K562 (cell line): Measurements from ENCODE around the gene C1orf105. TPM values are rescaled to one million over a fixed set of nuclear protein-coding genes. Genes with fewer than 3 reads are reported as not detected.

Source experiments
- BDP1 ChIP-seq: IDR thresholded peaks from 3 replicates; pipeline ENCODE4 v1.6.1; 2011; ENCODE audit not compliant: insufficient read length, insufficient read depth
- DACH1 ChIP-seq: fragments of 450-650 bp; IDR thresholded peaks from 2 replicates; pipeline ENCODE4 v1.6.1; 2018; ENCODE audit not compliant: partially characterized antibody
- EGR1 ChIP-seq: fragments of 450-650 bp; conservative IDR thresholded peaks from 2 replicates; pipeline ENCODE4 v1.6.1; 2017; ENCODE audit warnings: mild to moderate bottlenecking
- GATA2 ChIP-seq: sonication (generic); formaldehyde crosslinking; IDR thresholded peaks from 2 replicates; pipeline ENCODE4 v1.4.0; 2020; ENCODE audit warnings: mild to moderate bottlenecking, missing genetic modification reagents
- HDAC6 ChIP-seq: IDR thresholded peaks from 2 replicates; pipeline ENCODE4 v1.6.1; 2012; ENCODE audit warnings: low read depth, mild to moderate bottlenecking, control low read depth, inconsistent platforms, low read length, moderate library complexity
- KDM1A ChIP-seq, 2 experiments: fragments of 450-650 bp; IDR thresholded peaks; 2 replicates each; pipeline ENCODE4 v1.6.1; 2016; ENCODE audit warnings: mild to moderate bottlenecking in 2 of 2
- KLF10 ChIP-seq: fragments of 250-450 bp; sonication (Bioruptor Pico); IDR thresholded peaks from 2 replicates; pipeline ENCODE4 v1.6.1; 2021; ENCODE audit warnings: matching md5 sums
- KLF16 ChIP-seq: IDR thresholded peaks from 2 replicates; pipeline ENCODE4 v1.6.1; 2016; ENCODE audit warnings: antibody characterized with exemption
- MYBL2 ChIP-seq, 2 experiments: fragments of 450-650 bp in 1 of 2; sonication (generic) in 1 of 2; formaldehyde crosslinking in 1 of 2; IDR thresholded peaks; 2 replicates each; pipeline versions ENCODE4 v1.6.1 to v1.8.1; 2017 to 2022; ENCODE audit warnings: borderline replicate concordance in 1 of 2, inconsistent platforms in 1 of 2, low read depth in 1 of 2, mild to moderate bottlenecking in 1 of 2, missing genetic modification reagents in 1 of 2, moderate library complexity in 1 of 2
- PCBP1 ChIP-seq: fragments of 200-400 bp; formaldehyde crosslinking; IDR thresholded peaks from 2 replicates; pipeline ENCODE4 v1.6.1; 2018; ENCODE audit warnings: mild to moderate bottlenecking, low read depth, low read length; ENCODE audit not compliant: poor library complexity, severe bottlenecking
- POLR2AphosphoS2 ChIP-seq: IDR thresholded peaks from 2 replicates; pipeline ENCODE4 v1.6.1; 2012; ENCODE audit warnings: low read length, improper control_type of control experiment
- RBM17 ChIP-seq: fragments of 200-400 bp; formaldehyde crosslinking; IDR thresholded peaks from 2 replicates; pipeline ENCODE4 v1.6.1; 2017; ENCODE audit warnings: low read depth, mild to moderate bottlenecking, low read length, borderline replicate concordance
- SIX5 ChIP-seq, 2 experiments: IDR thresholded peaks; 2 replicates each; pipeline ENCODE4 v1.6.1; 2011; ENCODE audit warnings: low read length in 2 of 2, borderline replicate concordance in 1 of 2, low read depth in 1 of 2, mild to moderate bottlenecking in 1 of 2, moderate library complexity in 1 of 2; ENCODE audit not compliant: insufficient read depth in 1 of 2
- SMAD1 ChIP-seq: fragments of 150-350 bp; IDR thresholded peaks from 2 replicates; pipeline ENCODE4 v1.6.1; 2014; ENCODE audit warnings: low read length, low read depth; ENCODE audit not compliant: partially characterized antibody
- SNRNP70 ChIP-seq: fragments of 200-400 bp; formaldehyde crosslinking; optimal IDR thresholded peaks from 2 replicates; pipeline ENCODE3; 2017; ENCODE audit warnings: low read depth, low read length
- TAF1 ChIP-seq: IDR thresholded peaks from 2 replicates; pipeline ENCODE4 v1.6.1; 2011; ENCODE audit warnings: mild to moderate bottlenecking, low read length, moderate library complexity; ENCODE audit not compliant: insufficient read depth, control insufficient read depth, severe bottlenecking; ENCODE audit errors: extremely low read depth
- ZEB2 ChIP-seq: fragments of 450-650 bp; IDR thresholded peaks from 2 replicates; pipeline ENCODE4 v1.6.1; 2016
- ZNF316 ChIP-seq: fragments of 450-650 bp; IDR thresholded peaks from 2 replicates; pipeline ENCODE4 v1.6.1; 2016
- polyA plus RNA-seq, 8 experiments: library from polyadenylated mRNA; depleted of rRNA in 4 of 8; stranded (reverse) in 5 of 8; unstranded in 3 of 8; fragments of >200 nt; fragmentation: Nextera tagmentation in 2 of 8; fragmentation: Illumina TruSeq in 1 of 8; extraction: Ambion mirVana in 2 of 8; extraction: Trizol in 1 of 8; gene quantifications; 2 replicates each; pipeline versions ENCODE4 v1.2.1 to v1.2.3, GENCODE V29; 2011 to 2014; ENCODE audit warnings: inconsistent platforms in 1 of 8, missing spikeins in 1 of 8
- total RNA-seq, 7 experiments: library from RNA; depleted of rRNA in 6 of 7; stranded (reverse); fragments of >200 nt in 6 of 7; fragmentation: Illumina TruSeq in 2 of 7; extraction: Trizol in 2 of 7; gene quantifications; 2 replicates each; pipeline versions ENCODE4 v1.2.1 to v1.2.3, GENCODE V29; 2011 to 2021; ENCODE audit warnings: low replicate concordance in 1 of 7
- TF ChIP-seq, protein P1 (sequence below): conservative IDR thresholded peaks from 2 replicates; pipeline ENCODE4 v1.6.1; 2011; ENCODE audit warnings: low read depth, mild to moderate bottlenecking, low read length; ENCODE audit not compliant: control insufficient read depth
- TF ChIP-seq, protein P2 (sequence below): sonication (generic); formaldehyde crosslinking; IDR thresholded peaks from 2 replicates; pipeline ENCODE4 v1.8.0; 2022; ENCODE audit warnings: mild to moderate bottlenecking, low read depth, missing genetic modification reagents
- TF ChIP-seq, protein P3 (sequence below): sonication (generic); formaldehyde crosslinking; IDR thresholded peaks from 2 replicates; pipeline ENCODE4 v1.8.1; 2023; ENCODE audit warnings: missing genetic modification reagents, mild to moderate bottlenecking, borderline replicate concordance

Gene C1orf105
- total and polyA plus RNA-seq, 9 of the 15 experiments (the other 6 are each of a cell fraction or from before 2014, with no cell fraction given) = 0.08 TPM; not detected in 8

DNA sequence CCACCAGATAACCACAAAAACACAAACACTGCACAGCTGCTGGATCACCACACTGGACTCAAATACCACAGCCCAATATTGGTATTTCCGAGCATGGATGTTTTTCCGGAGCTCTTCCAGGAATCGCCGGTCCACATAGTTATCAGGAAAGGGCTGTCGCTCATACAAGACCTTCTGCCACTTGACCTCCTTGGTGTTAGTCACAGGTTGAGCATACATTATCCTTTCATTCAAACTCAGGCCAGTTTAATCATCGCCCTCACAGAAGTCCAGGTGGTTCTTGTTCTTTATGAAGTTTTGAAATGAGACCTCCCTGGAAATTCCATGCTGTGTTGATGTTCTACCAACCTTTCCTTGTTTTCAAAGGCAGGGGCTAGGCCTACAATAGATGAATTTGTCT is 21.9 kb downstream of the C1orf105 start (continued):
- TF ChIP-seq, protein P1, sequence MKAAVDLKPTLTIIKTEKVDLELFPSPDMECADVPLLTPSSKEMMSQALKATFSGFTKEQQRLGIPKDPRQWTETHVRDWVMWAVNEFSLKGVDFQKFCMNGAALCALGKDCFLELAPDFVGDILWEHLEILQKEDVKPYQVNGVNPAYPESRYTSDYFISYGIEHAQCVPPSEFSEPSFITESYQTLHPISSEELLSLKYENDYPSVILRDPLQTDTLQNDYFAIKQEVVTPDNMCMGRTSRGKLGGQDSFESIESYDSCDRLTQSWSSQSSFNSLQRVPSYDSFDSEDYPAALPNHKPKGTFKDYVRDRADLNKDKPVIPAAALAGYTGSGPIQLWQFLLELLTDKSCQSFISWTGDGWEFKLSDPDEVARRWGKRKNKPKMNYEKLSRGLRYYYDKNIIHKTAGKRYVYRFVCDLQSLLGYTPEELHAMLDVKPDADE = no peak
- peak; percentile 24 for TF ChIP-seq TAF1
- TF ChIP-seq HDAC6 = no peak
- no peak for TF ChIP-seq ZNF316
- peak; percentile 78 for TF ChIP-seq KLF16
- TF ChIP-seq PCBP1 = no peak
- TF ChIP-seq KLF10 (CRISPR knock-in tag) = no peak
- TF ChIP-seq POLR2AphosphoS2 = no peak
- peak; percentile 90 to 94 for TF ChIP-seq KDM1A (IDR thresholded peaks at IDR 0.05)
- TF ChIP-seq SIX5 (IDR thresholded peaks at IDR 0.05; ENCODE audit: borderline replicate concordance in 1 of 2, insufficient read depth in 1 of 2, low read depth in 1 of 2, low read length in 2 of 2) = no peak
- no peak for TF ChIP-seq SMAD1
- no peak for TF ChIP-seq MYBL2 (IDR thresholded peaks at IDR 0.05; ENCODE audit: low read depth)
- TF ChIP-seq MYBL2 (CRISPR knock-in tag; IDR thresholded peaks at IDR 0.05; ENCODE audit: borderline replicate concordance) = no peak
- TF ChIP-seq SNRNP70 = no peak
- TF ChIP-seq RBM17 = no peak
- TF ChIP-seq, protein P2, sequence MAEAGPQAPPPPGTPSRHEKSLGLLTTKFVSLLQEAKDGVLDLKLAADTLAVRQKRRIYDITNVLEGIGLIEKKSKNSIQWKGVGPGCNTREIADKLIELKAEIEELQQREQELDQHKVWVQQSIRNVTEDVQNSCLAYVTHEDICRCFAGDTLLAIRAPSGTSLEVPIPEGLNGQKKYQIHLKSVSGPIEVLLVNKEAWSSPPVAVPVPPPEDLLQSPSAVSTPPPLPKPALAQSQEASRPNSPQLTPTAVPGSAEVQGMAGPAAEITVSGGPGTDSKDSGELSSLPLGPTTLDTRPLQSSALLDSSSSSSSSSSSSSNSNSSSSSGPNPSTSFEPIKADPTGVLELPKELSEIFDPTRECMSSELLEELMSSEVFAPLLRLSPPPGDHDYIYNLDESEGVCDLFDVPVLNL (CRISPR knock-in tag) = no peak
- no peak for TF ChIP-seq BDP1
- no peak for TF ChIP-seq EGR1
- peak; percentile 61 for TF ChIP-seq GATA2 (CRISPR knock-in tag)
- TF ChIP-seq, protein P3, sequence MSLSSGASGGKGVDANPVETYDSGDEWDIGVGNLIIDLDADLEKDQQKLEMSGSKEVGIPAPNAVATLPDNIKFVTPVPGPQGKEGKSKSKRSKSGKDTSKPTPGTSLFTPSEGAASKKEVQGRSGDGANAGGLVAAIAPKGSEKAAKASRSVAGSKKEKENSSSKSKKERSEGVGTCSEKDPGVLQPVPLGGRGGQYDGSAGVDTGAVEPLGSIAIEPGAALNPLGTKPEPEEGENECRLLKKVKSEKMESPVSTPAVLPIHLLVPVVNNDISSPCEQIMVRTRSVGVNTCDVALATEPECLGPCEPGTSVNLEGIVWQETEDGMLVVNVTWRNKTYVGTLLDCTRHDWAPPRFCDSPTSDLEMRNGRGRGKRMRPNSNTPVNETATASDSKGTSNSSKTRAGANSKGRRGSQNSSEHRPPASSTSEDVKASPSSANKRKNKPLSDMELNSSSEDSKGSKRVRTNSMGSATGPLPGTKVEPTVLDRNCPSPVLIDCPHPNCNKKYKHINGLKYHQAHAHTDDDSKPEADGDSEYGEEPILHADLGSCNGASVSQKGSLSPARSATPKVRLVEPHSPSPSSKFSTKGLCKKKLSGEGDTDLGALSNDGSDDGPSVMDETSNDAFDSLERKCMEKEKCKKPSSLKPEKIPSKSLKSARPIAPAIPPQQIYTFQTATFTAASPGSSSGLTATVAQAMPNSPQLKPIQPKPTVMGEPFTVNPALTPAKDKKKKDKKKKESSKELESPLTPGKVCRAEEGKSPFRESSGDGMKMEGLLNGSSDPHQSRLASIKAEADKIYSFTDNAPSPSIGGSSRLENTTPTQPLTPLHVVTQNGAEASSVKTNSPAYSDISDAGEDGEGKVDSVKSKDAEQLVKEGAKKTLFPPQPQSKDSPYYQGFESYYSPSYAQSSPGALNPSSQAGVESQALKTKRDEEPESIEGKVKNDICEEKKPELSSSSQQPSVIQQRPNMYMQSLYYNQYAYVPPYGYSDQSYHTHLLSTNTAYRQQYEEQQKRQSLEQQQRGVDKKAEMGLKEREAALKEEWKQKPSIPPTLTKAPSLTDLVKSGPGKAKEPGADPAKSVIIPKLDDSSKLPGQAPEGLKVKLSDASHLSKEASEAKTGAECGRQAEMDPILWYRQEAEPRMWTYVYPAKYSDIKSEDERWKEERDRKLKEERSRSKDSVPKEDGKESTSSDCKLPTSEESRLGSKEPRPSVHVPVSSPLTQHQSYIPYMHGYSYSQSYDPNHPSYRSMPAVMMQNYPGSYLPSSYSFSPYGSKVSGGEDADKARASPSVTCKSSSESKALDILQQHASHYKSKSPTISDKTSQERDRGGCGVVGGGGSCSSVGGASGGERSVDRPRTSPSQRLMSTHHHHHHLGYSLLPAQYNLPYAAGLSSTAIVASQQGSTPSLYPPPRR (CRISPR knock-in tag) = no peak
- peak; percentile 8 for TF ChIP-seq DACH1
- TF ChIP-seq ZEB2 = peak; percentile 75; the same call in 1 of the 2 replicates
